K562 (cell line): Measurements from ENCODE around the gene OBSCN. TPM values are rescaled to one million over a fixed set of nuclear protein-coding genes. Genes with fewer than 3 reads are reported as not detected.

Experiments
- ATAC-seq: fragments of 200-7000 bp; cut with Tn5 transposase; 3 replicates; pipeline ENCODE4 v1.9.1; 2020; ENCODE audit warnings: moderate library complexity
- BruUV-seq: library from RNA; stranded (reverse); fragments of 400-500 nt; replicated peaks from 2 replicates; lab custom pipeline; 2021; lab: Mats Ljungman, UMichigan
- CTCF ChIA-PET: fragments of 300-600 bp; formaldehyde crosslinking; extraction: SDS; loops from one replicate; lab custom pipeline; 2021; ENCODE audit warnings: low intra/inter-chr PET ratio; lab: Yijun Ruan, JAX
- POLR2A ChIA-PET: fragments of 300-600, 350-650 bp; sonication (Branson Sonifier 250); formaldehyde crosslinking; extraction: SDS; loops from one replicate; lab custom pipeline; 2021; ENCODE audit warnings: antibody characterized with exemption, inconsistent platforms; lab: Yijun Ruan, JAX
- DNase-seq, 4 experiments: peaks; one replicate each; pipeline versions ENCODE4 v3.0.0 to v3.0.0-alpha.2; 2011 to 2018; ENCODE audit warnings: low spot score in 3 of 4, mixed read lengths in 3 of 4; ENCODE audit errors: extremely low read depth in 1 of 4
- FAIRE-seq: peaks from 2 replicates; lab custom pipeline; 2011; peaks lifted over from hg19 to GRCh38; lab: Jason Lieb, UNC
- H2AFZ ChIP-seq: 2 replicates; pipeline ENCODE4 v1.6.0; 2011; ENCODE audit warnings: low read depth, low read length, control low read depth, inconsistent platforms
- H3K27ac ChIP-seq: fragments of 200-600 bp; 3 replicates; pipeline ENCODE4 v1.8.0; 2011; ENCODE audit warnings: low read depth, mild to moderate bottlenecking, control low read depth, inconsistent platforms, low read length, moderate library complexity, mixed read lengths; ENCODE audit errors: extremely low read depth
- H3K27me3 ChIP-seq, 2 experiments: fragments of 300-600 bp in 1 of 2; 2 replicates in 1 of 2; 3 replicates in 1 of 2; pipeline versions ENCODE4 v1.6.0 to v1.8.0; 2011; ENCODE audit warnings: inconsistent platforms in 2 of 2, low read length in 2 of 2, mild to moderate bottlenecking in 1 of 2, mixed read lengths in 1 of 2, moderate library complexity in 1 of 2; ENCODE audit not compliant: control insufficient read depth in 2 of 2, insufficient read depth in 2 of 2
- H3K36me3 ChIP-seq: fragments of 300-600 bp; 3 replicates; pipeline ENCODE4 v1.8.0; 2011; ENCODE audit warnings: mild to moderate bottlenecking, low read length, inconsistent platforms; ENCODE audit not compliant: control insufficient read depth, insufficient read depth
- H3K4me1 ChIP-seq, 2 experiments: fragments of 200-600 bp in 1 of 2; replicated peaks in 1 of 2; 2 replicates in 1 of 2; 3 replicates in 1 of 2; pipeline versions ENCODE4 v1.5.1 to v1.8.0; 2011; ENCODE audit warnings: inconsistent platforms in 2 of 2, low read length in 2 of 2, mild to moderate bottlenecking in 1 of 2, mixed read lengths in 1 of 2, moderate library complexity in 1 of 2; ENCODE audit not compliant: control insufficient read depth in 2 of 2, insufficient read depth in 2 of 2
- H3K4me2 ChIP-seq: 2 replicates; pipeline ENCODE4 v1.6.1; 2011; ENCODE audit warnings: low read length, control low read depth, inconsistent platforms, mixed read lengths; ENCODE audit not compliant: insufficient read depth
- H3K4me3 ChIP-seq: fragments of 200-600 bp; sonication (generic), shearing (Covaris generic); 2 replicates; pipeline ENCODE4 v1.5.1; 2016; ENCODE audit warnings: control low read depth, inconsistent platforms
- H3K79me2 ChIP-seq: fragments of 200-600 bp; 3 replicates; pipeline ENCODE4 v1.8.0; 2011; ENCODE audit warnings: low read length, inconsistent platforms; ENCODE audit not compliant: control insufficient read depth, insufficient read depth
- H3K9ac ChIP-seq, 2 experiments: 2 replicates each; pipeline versions ENCODE4 v1.6.0 to v1.6.1; 2011; ENCODE audit warnings: low read depth in 2 of 2, low read length in 2 of 2, control low read depth in 1 of 2, inconsistent platforms in 1 of 2, mild to moderate bottlenecking in 1 of 2, mixed read lengths in 1 of 2; ENCODE audit not compliant: insufficient read depth in 1 of 2
- H3K9me1 ChIP-seq: one replicate; pipeline ENCODE4 v1.6.0; 2011; ENCODE audit warnings: inconsistent platforms, mild to moderate bottlenecking, low read length, moderate library complexity; ENCODE audit not compliant: control insufficient read depth, insufficient read depth
- H3K9me3 ChIP-seq: replicated peaks from 2 replicates; pipeline ENCODE4 v1.5.1; 2011; ENCODE audit warnings: low read depth, low read length, inconsistent platforms; ENCODE audit not compliant: control insufficient read depth, insufficient read depth
- H4K20me1 ChIP-seq: replicated peaks from 2 replicates; pipeline ENCODE4 v1.6.1; 2011; ENCODE audit warnings: low read length, inconsistent platforms, mixed read lengths; ENCODE audit not compliant: control insufficient read depth, insufficient read depth
- ARID2 ChIP-seq: fragments of 450-650 bp; IDR thresholded peaks from 2 replicates; pipeline ENCODE4 v1.6.1; 2017; ENCODE audit warnings: antibody characterized with exemption, mild to moderate bottlenecking
- ATF1 ChIP-seq, 2 experiments: fragments of 450-650 bp in 1 of 2; IDR thresholded peaks; 2 replicates each; pipeline ENCODE4 v1.6.1; 2016; ENCODE audit warnings: missing compliant biosample characterization in 1 of 2, missing genetic modification characterization in 1 of 2
- CBFA2T3 ChIP-seq: fragments of 450-650 bp; IDR thresholded peaks from 2 replicates; pipeline ENCODE4 v1.6.1; 2017
- CC2D1A ChIP-seq: fragments of 450-650 bp; IDR thresholded peaks from 2 replicates; pipeline ENCODE4 v1.6.1; 2017; ENCODE audit warnings: mild to moderate bottlenecking
- DMBX1 ChIP-seq: fragments of 250-450 bp; sonication (Bioruptor Pico); IDR thresholded peaks from 2 replicates; pipeline ENCODE4 v1.8.0; 2022; ENCODE audit warnings: inconsistent platforms, mild to moderate bottlenecking, moderate library complexity, borderline replicate concordance
- HBP1 ChIP-seq: fragments of 450-650 bp; formaldehyde crosslinking; IDR thresholded peaks from 2 replicates; pipeline ENCODE4 v1.4.0; 2022; ENCODE audit warnings: missing genetic modification characterization
- KLF10 ChIP-seq: fragments of 250-450 bp; sonication (Bioruptor Pico); IDR thresholded peaks from 2 replicates; pipeline ENCODE4 v1.6.1; 2021; ENCODE audit warnings: matching md5 sums
- MIER1 ChIP-seq: fragments of 450-650 bp; IDR thresholded peaks from 2 replicates; pipeline ENCODE4 v1.6.1; 2016; ENCODE audit warnings: antibody characterized with exemption, mild to moderate bottlenecking, low read depth
- MTA2 ChIP-seq: fragments of 450-650 bp; IDR thresholded peaks from 2 replicates; pipeline ENCODE4 v1.6.1; 2016; ENCODE audit warnings: low read depth
- PHF20 ChIP-seq: fragments of 450-650 bp; IDR thresholded peaks from 2 replicates; pipeline ENCODE4 v1.6.1; 2018; ENCODE audit not compliant: partially characterized antibody
- PHF21A ChIP-seq: fragments of 450-650 bp; IDR thresholded peaks from 2 replicates; pipeline ENCODE4 v1.6.1; 2017; ENCODE audit warnings: low read depth, borderline replicate concordance
- POLR2G ChIP-seq: fragments of 200-400 bp; formaldehyde crosslinking; IDR thresholded peaks from 2 replicates; pipeline ENCODE4 v1.6.1; 2017; ENCODE audit warnings: low read depth, mild to moderate bottlenecking, antibody characterized with exemption, low read length, moderate library complexity
- RAD21 ChIP-seq, 2 experiments: fragments of 250-450 bp in 1 of 2; fragments of 450-650 bp in 1 of 2; sonication (Bioruptor Pico) in 1 of 2; formaldehyde crosslinking in 1 of 2; IDR thresholded peaks in 1 of 2; conservative IDR thresholded peaks in 1 of 2; 2 replicates each; pipeline versions ENCODE4 v1.4.0 to v1.8.0; 2020 to 2022; ENCODE audit warnings: mild to moderate bottlenecking in 2 of 2, moderate library complexity in 1 of 2
- RBFOX2 ChIP-seq: fragments of 200-400 bp; formaldehyde crosslinking; IDR thresholded peaks from 2 replicates; pipeline ENCODE4 v1.6.1; 2017; ENCODE audit warnings: low read depth, mild to moderate bottlenecking, low read length, moderate library complexity
- RUNX1 ChIP-seq: sonication (generic); IDR thresholded peaks from 2 replicates; pipeline ENCODE4 v1.6.1; 2016; ENCODE audit warnings: antibody characterized with exemption, low read depth
- SAFB ChIP-seq: fragments of 200-400 bp; formaldehyde crosslinking; IDR thresholded peaks from 2 replicates; pipeline ENCODE4 v1.6.1; 2017; ENCODE audit warnings: low read depth, low read length, borderline replicate concordance
- TBP ChIP-seq: optimal IDR thresholded peaks from 2 replicates; pipeline ENCODE3; 2011; ENCODE audit warnings: low read depth, low read length, improper control_type of control experiment
- YBX1 ChIP-seq: fragments of 450-650 bp; IDR thresholded peaks from 2 replicates; pipeline ENCODE4 v1.7.1; 2016; ENCODE audit warnings: mild to moderate bottlenecking
- ZKSCAN1 ChIP-seq: fragments of 150-350 bp; IDR thresholded peaks from 2 replicates; pipeline ENCODE4 v1.6.1; 2016; ENCODE audit warnings: low read depth, low read length
- ZNF224 ChIP-seq: sonication (generic); formaldehyde crosslinking; IDR thresholded peaks from 2 replicates; pipeline ENCODE4 v1.8.0; 2022; ENCODE audit warnings: mild to moderate bottlenecking, missing genetic modification reagents
- WGBS: fragments of 100-300 bp; shearing (Covaris generic); methylation state at CpG from one replicate; pipeline ENCODE4 v1.1.6; 2016; ENCODE audit warnings: low coverage, mixed read lengths; ENCODE audit not compliant: insufficient coverage; ENCODE audit errors: missing lambda C conversion rate; 5-methylcytosine and 5-hydroxymethylcytosine counted together
- in situ Hi-C: fragments of 300-500 bp; cut with MboI; formaldehyde crosslinking; loops from 4 replicates; pipeline ENCODE4 v1.15.0; 2018; ENCODE audit warnings: inconsistent platforms, mixed read lengths
- intact Hi-C: fragments of 100-400 bp; cut with micrococcal nuclease; formaldehyde crosslinking; loops from 2 replicates; pipeline ENCODE4 v1.14.2; 2022
- polyA plus RNA-seq, 8 experiments: library from polyadenylated mRNA; depleted of rRNA in 4 of 8; stranded (reverse) in 5 of 8; unstranded in 3 of 8; fragments of >200 nt; fragmentation: Nextera tagmentation in 2 of 8; fragmentation: Illumina TruSeq in 1 of 8; extraction: Ambion mirVana in 2 of 8; extraction: Trizol in 1 of 8; gene quantifications; 2 replicates each; pipeline versions ENCODE4 v1.2.1 to v1.2.3, GENCODE V29; 2011 to 2014; ENCODE audit warnings: inconsistent platforms in 1 of 8, missing spikeins in 1 of 8
- total RNA-seq, 7 experiments: library from RNA; depleted of rRNA in 6 of 7; stranded (reverse); fragments of >200 nt in 6 of 7; fragmentation: Illumina TruSeq in 2 of 7; extraction: Trizol in 2 of 7; gene quantifications; 2 replicates each; pipeline versions ENCODE4 v1.2.1 to v1.2.3, GENCODE V29; 2011 to 2021; ENCODE audit warnings: low replicate concordance in 1 of 7
- TF ChIP-seq, protein P1 (sequence below): sonication (generic); formaldehyde crosslinking; IDR thresholded peaks from 2 replicates; pipeline ENCODE4 v1.8.1; 2023; ENCODE audit warnings: mild to moderate bottlenecking, missing genetic modification reagents

Gene OBSCN
- total and polyA plus RNA-seq, 9 of the 15 experiments (the other 6 are each of a cell fraction or from before 2014, with no cell fraction given) = 0.18 to 19.7 (median 3.6) TPM

DNA sequence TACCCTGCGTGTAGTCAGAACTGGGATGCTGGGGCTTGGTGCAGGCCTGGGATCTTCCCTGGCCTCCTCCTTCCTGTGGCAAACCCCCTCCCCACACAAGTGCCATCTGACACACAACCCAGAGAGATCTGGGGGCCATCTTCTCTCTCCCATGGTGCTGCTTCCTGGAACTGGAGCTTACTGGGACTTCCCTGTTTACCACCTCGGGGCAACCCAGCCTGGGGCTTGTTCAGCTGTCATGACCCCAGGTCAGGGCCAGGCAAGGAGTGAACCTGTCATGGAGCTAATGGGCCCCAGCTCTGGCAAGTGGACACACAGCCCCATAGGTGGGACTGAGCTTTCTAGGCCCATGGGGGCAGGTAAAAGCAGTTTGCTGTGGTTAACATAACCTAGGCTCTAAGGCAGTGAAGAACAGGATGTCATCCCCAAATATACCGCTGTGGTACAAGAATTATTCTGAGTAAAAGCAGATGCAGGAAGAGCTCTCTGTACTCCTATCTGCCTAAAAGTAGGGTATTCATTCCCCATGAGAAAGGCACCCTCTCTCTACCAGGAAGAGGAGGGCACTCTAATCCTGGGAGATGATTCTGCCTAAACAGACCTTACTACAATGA is 196.4 kb downstream of the OBSCN start:
- H3K9ac ChIP-seq = peak overlapping the region; percentile 82 to 95
- POLR2A ChIA-PET = interaction anchor here (0.6 to 6.2 kb wide), 10 partner anchors 10 to 273 kb away, joined by 3 to 78 read pairs (median 3); a partner anchor contains a TSS
- peaks cover 36 to 71% of the 10 kb centered on the region in 2 experiments for H3K4me1 ChIP-seq
- H2AFZ ChIP-seq = no peak overlapping the region
- CTCF ChIA-PET = interaction anchor here (0.7 kb wide), 1 partner anchor 249 kb away, joined by 3 read pairs; no protein-coding TSS in a partner anchor
- FAIRE-seq (no peak), DNase-seq (no peak), ATAC-seq (no peak)
- peak overlapping the region; percentile 100; the same call in 1 of the 2 replicates for H3K4me3 ChIP-seq
- H3K9me1 ChIP-seq = peaks cover 17% of the 10 kb centered on the region
- in situ Hi-C loops = no loop called here
- peak overlapping the region; percentile 94 for H3K4me2 ChIP-seq
- peak overlapping the region; percentile 20; the same call in 2 of the 3 replicates for H3K27ac ChIP-seq
- no TSS peak for BruUV-seq
- 66% methylated on average over 3 of the region's 3 CpGs for WGBS
- no peaks in the 10 kb centered on the region for H3K27me3 ChIP-seq
- no peaks in the 10 kb centered on the region for H3K9me3 ChIP-seq
- H3K79me2 ChIP-seq = peaks cover 78% of the 10 kb centered on the region
- intact Hi-C loops = no loop called here
- H3K36me3 ChIP-seq = peaks cover 64% of the 10 kb centered on the region
- peaks cover 39% of the 10 kb centered on the region for H4K20me1 ChIP-seq
- TF ChIP-seq, protein P1, sequence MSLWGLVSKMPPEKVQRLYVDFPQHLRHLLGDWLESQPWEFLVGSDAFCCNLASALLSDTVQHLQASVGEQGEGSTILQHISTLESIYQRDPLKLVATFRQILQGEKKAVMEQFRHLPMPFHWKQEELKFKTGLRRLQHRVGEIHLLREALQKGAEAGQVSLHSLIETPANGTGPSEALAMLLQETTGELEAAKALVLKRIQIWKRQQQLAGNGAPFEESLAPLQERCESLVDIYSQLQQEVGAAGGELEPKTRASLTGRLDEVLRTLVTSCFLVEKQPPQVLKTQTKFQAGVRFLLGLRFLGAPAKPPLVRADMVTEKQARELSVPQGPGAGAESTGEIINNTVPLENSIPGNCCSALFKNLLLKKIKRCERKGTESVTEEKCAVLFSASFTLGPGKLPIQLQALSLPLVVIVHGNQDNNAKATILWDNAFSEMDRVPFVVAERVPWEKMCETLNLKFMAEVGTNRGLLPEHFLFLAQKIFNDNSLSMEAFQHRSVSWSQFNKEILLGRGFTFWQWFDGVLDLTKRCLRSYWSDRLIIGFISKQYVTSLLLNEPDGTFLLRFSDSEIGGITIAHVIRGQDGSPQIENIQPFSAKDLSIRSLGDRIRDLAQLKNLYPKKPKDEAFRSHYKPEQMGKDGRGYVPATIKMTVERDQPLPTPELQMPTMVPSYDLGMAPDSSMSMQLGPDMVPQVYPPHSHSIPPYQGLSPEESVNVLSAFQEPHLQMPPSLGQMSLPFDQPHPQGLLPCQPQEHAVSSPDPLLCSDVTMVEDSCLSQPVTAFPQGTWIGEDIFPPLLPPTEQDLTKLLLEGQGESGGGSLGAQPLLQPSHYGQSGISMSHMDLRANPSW = no peak
- TF ChIP-seq SAFB (no peak), RUNX1 (no peak), DMBX1 (no peak), PHF21A (no peak), MTA2 (no peak), CBFA2T3 (no peak), ARID2 (no peak), MIER1 (no peak), RBFOX2 (peak; percentile 19; the same call in 1 of the 2 replicates), PHF20 (no peak), KLF10 (CRISPR knock-in tag) (no peak), ZKSCAN1 (0 out of 2 replicates have a peak, but pooled peaks have one; percentile 10), RAD21 (CRISPR knock-in tag; conservative IDR thresholded peaks at IDR 0.05 in 1 of 2, IDR thresholded peaks at IDR 0.05 in 1 of 2) (0 out of 4 replicates have a peak, but pooled peaks of 1 of the 2 experiments have one; percentile 9), TBP (no peak), HBP1 (CRISPR knock-in tag) (no peak), POLR2G (no peak), CC2D1A (no peak), YBX1 (no peak), ZNF224 (CRISPR knock-in tag) (no peak), ATF1 (CRISPR knock-in tag; IDR thresholded peaks at IDR 0.05) (no peak), ATF1 (tag; IDR thresholded peaks at IDR 0.05) (no peak)
